AG20443 (cell line): ENCODE data around the gene CD300H.
"Not testable (repeated sequence)": the region's sequence is repeated elsewhere in the genome, so short reads cannot be mapped to it uniquely, and the experiment has no call there.

Experiments used
- DNase-seq: peaks from one replicate; pipeline ENCODE4 v3.0.0; 2012; ENCODE audit warnings: low spot score, mixed read lengths

The CD300H gene

GRCh38 chr17:74526681-74527080, 40.6 kb downstream of the CD300H start:
- DNase-seq, result peak; percentile 3

GRCh38 chr17:74525781-74526288, 41.5 kb downstream of the CD300H start:
- DNase-seq, result peak; percentile 3

GRCh38 chr17:74525465-74525725, 41.9 kb downstream of the CD300H start:
- DNase-seq, result no peak

- DNase-seq, result peak; percentile 6
These were observed 42.5 kb downstream of the CD300H start for GRCh38 chr17:74524653-74525464.

GRCh38 chr17:74523308-74523707, 44.0 kb downstream of the CD300H start:
- DNase-seq, result peak; percentile 3

- DNase-seq, result peak; percentile 9
These were observed 44.8 kb downstream of the CD300H start for GRCh38 chr17:74522381-74523105.

GRCh38 chr17:74521701-74522201, 45.6 kb downstream of the CD300H start:
- peak; percentile 8 for DNase-seq

- peak; percentile 9 for DNase-seq
These were observed 46.4 kb downstream of the CD300H start for GRCh38 chr17:74520790-74521480.

GRCh38 chr17:74520016-74520434, 47.3 kb downstream of the CD300H start:
- peak; percentile 5 for DNase-seq

- not testable (repeated sequence) for DNase-seq
These were observed 48.8 kb downstream of the CD300H start for GRCh38 chr17:74518413-74518981.

- peak; percentile 3 for DNase-seq
These were observed 50.6 kb downstream of the CD300H start for GRCh38 chr17:74516561-74517328.

GRCh38 chr17:74515941-74516340, 51.4 kb downstream of the CD300H start:
- no peak for DNase-seq

GRCh38 chr17:74514632-74515334, 52.5 kb downstream of the CD300H start:
- DNase-seq, result peak; percentile 5

- peak; percentile 10 for DNase-seq
These were observed 53.2 kb downstream of the CD300H start for GRCh38 chr17:74513987-74514631.

- DNase-seq, result peak; percentile 8
These were observed 54.7 kb downstream of the CD300H start for GRCh38 chr17:74512624-74513091.

GRCh38 chr17:74512036-74512435, 55.3 kb downstream of the CD300H start:
- peak; percentile 43 for DNase-seq
